K562 (cell line): Measurements from ENCODE around the gene GLUL. TPM values are rescaled to one million over a fixed set of nuclear protein-coding genes. Genes with fewer than 3 reads are reported as not detected.

Experiments used
- ATF7 ChIP-seq: fragments of 450-650 bp; IDR thresholded peaks from 2 replicates; pipeline ENCODE4 v1.7.1; 2014; ENCODE audit warnings: mild to moderate bottlenecking, moderate library complexity
- BRD9 ChIP-seq: fragments of 450-650 bp; IDR thresholded peaks from 2 replicates; pipeline ENCODE4 v1.6.1; 2018; ENCODE audit warnings: low read depth; ENCODE audit not compliant: partially characterized antibody
- CEBPG ChIP-seq, 3 experiments: fragments of 200-800 bp in 1 of 3; sonication (Bioruptor generic) in 1 of 3; sonication (generic) in 1 of 3; formaldehyde crosslinking in 1 of 3; IDR thresholded peaks in 2 of 3; conservative IDR thresholded peaks in 1 of 3; 2 replicates each; pipeline versions ENCODE4 v1.6.1 to v1.8.0; 2016 to 2022; ENCODE audit warnings: missing compliant biosample characterization in 2 of 3, missing genetic modification characterization in 2 of 3, mild to moderate bottlenecking in 1 of 3, missing genetic modification reagents in 1 of 3
- ETV1 ChIP-seq: fragments of 450-650 bp; conservative IDR thresholded peaks from 2 replicates; pipeline ENCODE4 v1.6.1; 2016; ENCODE audit warnings: missing genetic modification characterization, control low read depth, low read depth, missing compliant biosample characterization
- ETV5 ChIP-seq: sonication (generic); formaldehyde crosslinking; IDR thresholded peaks from 2 replicates; pipeline ENCODE4 v1.4.0; 2020; ENCODE audit warnings: low read depth, mild to moderate bottlenecking, missing genetic modification reagents
- GABPB2 ChIP-seq: fragments of 250-450 bp; sonication (Bioruptor Pico); conservative IDR thresholded peaks from 2 replicates; pipeline ENCODE4 v1.5.1; 2021; ENCODE audit warnings: mild to moderate bottlenecking
- HDAC6 ChIP-seq: IDR thresholded peaks from 2 replicates; pipeline ENCODE4 v1.6.1; 2012; ENCODE audit warnings: low read depth, mild to moderate bottlenecking, control low read depth, inconsistent platforms, low read length, moderate library complexity
- KLF10 ChIP-seq: fragments of 250-450 bp; sonication (Bioruptor Pico); IDR thresholded peaks from 2 replicates; pipeline ENCODE4 v1.6.1; 2021; ENCODE audit warnings: matching md5 sums
- MAZ ChIP-seq, 2 experiments: fragments of 450-650 bp in 1 of 2; sonication (generic) in 1 of 2; formaldehyde crosslinking; IDR thresholded peaks in 1 of 2; conservative IDR thresholded peaks in 1 of 2; 2 replicates each; pipeline versions ENCODE4 v1.4.0 to v1.5.0; 2020; ENCODE audit warnings: mild to moderate bottlenecking in 1 of 2, missing genetic modification reagents in 1 of 2
- MTF1 ChIP-seq: fragments of 250-450 bp; sonication (Bioruptor Pico); IDR thresholded peaks from 2 replicates; pipeline ENCODE4 v1.9.0; 2021; ENCODE audit warnings: moderate library complexity, mild to moderate bottlenecking, inconsistent platforms, borderline replicate concordance
- NFE2 ChIP-seq: IDR thresholded peaks from 2 replicates; pipeline ENCODE4 v1.6.1; 2014; ENCODE audit warnings: antibody characterized with exemption, low read depth
- RBM14 ChIP-seq: fragments of 200-400 bp; formaldehyde crosslinking; IDR thresholded peaks from 2 replicates; pipeline ENCODE4 v1.6.1; 2018; ENCODE audit warnings: low read depth, mild to moderate bottlenecking, low read length, moderate library complexity, borderline replicate concordance; ENCODE audit not compliant: insufficient read depth
- RHOXF2B ChIP-seq: fragments of 250-450 bp; sonication (Bioruptor Pico); conservative IDR thresholded peaks from 2 replicates; pipeline ENCODE4 v1.5.1; 2021
- SIRT6 ChIP-seq: IDR thresholded peaks from one replicate; pipeline ENCODE4 v1.6.1; 2012; ENCODE audit warnings: low read depth, mild to moderate bottlenecking, control low read depth, inconsistent platforms, low read length, moderate library complexity
- SNRNP70 ChIP-seq: fragments of 200-400 bp; formaldehyde crosslinking; optimal IDR thresholded peaks from 2 replicates; pipeline ENCODE3; 2017; ENCODE audit warnings: low read depth, low read length
- TAF15 ChIP-seq: fragments of 200-400 bp; formaldehyde crosslinking; IDR thresholded peaks from 2 replicates; pipeline ENCODE4 v1.6.1; 2017; ENCODE audit warnings: mild to moderate bottlenecking, low read depth, low read length, moderate library complexity
- TBL1XR1 ChIP-seq, 2 experiments: IDR thresholded peaks; 2 replicates each; pipeline ENCODE4 v1.6.1; 2012; ENCODE audit warnings: improper control_type of control experiment in 2 of 2, low read length in 2 of 2, mild to moderate bottlenecking in 1 of 2
- TEAD1 ChIP-seq, 2 experiments: fragments of 450-650 bp in 1 of 2; sonication (generic) in 1 of 2; formaldehyde crosslinking; IDR thresholded peaks; 2 replicates each; pipeline versions ENCODE4 v1.4.0 to v1.8.0; 2020 to 2022; ENCODE audit warnings: mild to moderate bottlenecking in 2 of 2, missing genetic modification reagents in 1 of 2
- XRCC4 ChIP-seq: IDR thresholded peaks from one replicate; pipeline ENCODE4 v1.6.1; 2011; ENCODE audit not compliant: insufficient read depth, insufficient read length; ENCODE audit errors: extremely low read depth
- ZC3H4 ChIP-seq: sonication (generic); formaldehyde crosslinking; IDR thresholded peaks from 2 replicates; pipeline ENCODE4 v1.9.0; 2021; ENCODE audit warnings: missing genetic modification reagents, borderline replicate concordance
- ZFP91 ChIP-seq: sonication (generic); formaldehyde crosslinking; IDR thresholded peaks from 2 replicates; pipeline ENCODE4 v1.8.0; 2022; ENCODE audit warnings: mild to moderate bottlenecking, missing genetic modification reagents
- ZNF134 ChIP-seq: fragments of 250-450 bp; sonication (Bioruptor Pico); conservative IDR thresholded peaks from 2 replicates; pipeline ENCODE4 v1.4.0; 2020
- ZNF589 ChIP-seq: fragments of 200-800 bp; sonication (Bioruptor generic); IDR thresholded peaks from 2 replicates; pipeline ENCODE4 v1.6.1; 2016; ENCODE audit warnings: low read depth, missing genetic modification characterization, missing compliant biosample characterization
- ZNF644 ChIP-seq: fragments of 200-800 bp; sonication (Bioruptor generic); IDR thresholded peaks from 2 replicates; pipeline ENCODE4 v1.6.1; 2016; ENCODE audit warnings: low read depth, missing genetic modification characterization, missing compliant biosample characterization
- ZNF717 ChIP-seq: fragments of 250-450 bp; sonication (Bioruptor Pico); IDR thresholded peaks from 2 replicates; pipeline ENCODE4 v1.5.0; 2021
- polyA plus RNA-seq, 8 experiments: library from polyadenylated mRNA; depleted of rRNA in 4 of 8; stranded (reverse) in 5 of 8; unstranded in 3 of 8; fragments of >200 nt; fragmentation: Nextera tagmentation in 2 of 8; fragmentation: Illumina TruSeq in 1 of 8; extraction: Ambion mirVana in 2 of 8; extraction: Trizol in 1 of 8; gene quantifications; 2 replicates each; pipeline versions ENCODE4 v1.2.1 to v1.2.3, GENCODE V29; 2011 to 2014; ENCODE audit warnings: inconsistent platforms in 1 of 8, missing spikeins in 1 of 8
- total RNA-seq, 7 experiments: library from RNA; depleted of rRNA in 6 of 7; stranded (reverse); fragments of >200 nt in 6 of 7; fragmentation: Illumina TruSeq in 2 of 7; extraction: Trizol in 2 of 7; gene quantifications; 2 replicates each; pipeline versions ENCODE4 v1.2.1 to v1.2.3, GENCODE V29; 2011 to 2021; ENCODE audit warnings: low replicate concordance in 1 of 7
- TF ChIP-seq, protein P1 (sequence below), 2 experiments: fragments of 450-650 bp; IDR thresholded peaks; 2 replicates each; pipeline ENCODE4 v1.6.1; 2016

Gene GLUL
- total and polyA plus RNA-seq, 9 of the 15 experiments (the other 6 are each of a cell fraction or from before 2014, with no cell fraction given): 1,088 to 4,222 (median 1,338) TPM

- TF ChIP-seq SNRNP70 (no peak), TAF15 (no peak), KLF10 (CRISPR knock-in tag) (no peak), ZC3H4 (CRISPR knock-in tag) (no peak), SIRT6 (no peak), RBM14 (no peak), ETV5 (CRISPR knock-in tag) (peak; percentile 85), TBL1XR1 (IDR thresholded peaks at IDR 0.05; ENCODE audit: low read length in 2 of 2) (peak in 1 of 2 experiments; percentile 66; a peak in 1 of 4 replicates), TEAD1 (CRISPR knock-in tag; IDR thresholded peaks at IDR 0.05) (0 out of 4 replicates have a peak, but pooled peaks of 1 of the 2 experiments have one; percentile 26), CEBPG (CRISPR knock-in tag; IDR thresholded peaks at IDR 0.05) (peak; percentile 10; the same call in 1 of the 2 replicates), CEBPG (tag; conservative IDR thresholded peaks at IDR 0.05 in 1 of 2, IDR thresholded peaks at IDR 0.05 in 1 of 2) (peak; percentile 44 to 72; a peak in 3 of 4 replicates), ZNF717 (no peak), MAZ (CRISPR knock-in tag; conservative IDR thresholded peaks at IDR 0.05 in 1 of 2, IDR thresholded peaks at IDR 0.05 in 1 of 2) (no peak; a peak in 1 of 4 replicates), RHOXF2B (CRISPR knock-in tag) (no peak), ZNF589 (peak; percentile 71; the same call in 1 of the 2 replicates), ETV1 (tag) (peak; percentile 97), GABPB2 (CRISPR knock-in tag) (no peak), ZNF644 (no peak), MTF1 (CRISPR knock-in tag) (no peak), BRD9 (no peak), HDAC6 (no peak), ZNF134 (CRISPR knock-in tag) (no peak), ZFP91 (no peak), ATF7 (peak; percentile 91), XRCC4 (no peak), NFE2 (peak; percentile 61)
- TF ChIP-seq, protein P1, sequence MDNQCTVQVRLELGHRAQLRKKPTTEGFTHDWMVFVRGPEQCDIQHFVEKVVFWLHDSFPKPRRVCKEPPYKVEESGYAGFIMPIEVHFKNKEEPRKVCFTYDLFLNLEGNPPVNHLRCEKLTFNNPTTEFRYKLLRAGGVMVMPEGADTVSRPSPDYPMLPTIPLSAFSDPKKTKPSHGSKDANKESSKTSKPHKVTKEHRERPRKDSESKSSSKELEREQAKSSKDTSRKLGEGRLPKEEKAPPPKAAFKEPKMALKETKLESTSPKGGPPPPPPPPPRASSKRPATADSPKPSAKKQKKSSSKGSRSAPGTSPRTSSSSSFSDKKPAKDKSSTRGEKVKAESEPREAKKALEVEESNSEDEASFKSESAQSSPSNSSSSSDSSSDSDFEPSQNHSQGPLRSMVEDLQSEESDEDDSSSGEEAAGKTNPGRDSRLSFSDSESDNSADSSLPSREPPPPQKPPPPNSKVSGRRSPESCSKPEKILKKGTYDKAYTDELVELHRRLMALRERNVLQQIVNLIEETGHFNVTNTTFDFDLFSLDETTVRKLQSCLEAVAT (IDR thresholded peaks at IDR 0.05): peak in 1 of 2 experiments; percentile 56; a peak in 2 of 4 replicates
Measured at GRCh38 chr1:182430263-182431068, 38.9 kb upstream of the GLUL start (continued).
